VCaP (cell line): Measurements from ENCODE around the gene OR2K2.
"Not testable (repeated sequence)": the region's sequence is repeated elsewhere in the genome, so short reads cannot be mapped to it uniquely, and the experiment has no call there.

Experiments
- H3K27ac ChIP-seq: fragments of 450-650 bp; 2 replicates; pipeline ENCODE4 v1.5.1; 2017
- CTCF ChIP-seq: fragments of 450-650 bp; conservative IDR thresholded peaks from 2 replicates; pipeline ENCODE4 v1.5.1; 2017; ENCODE audit warnings: mild to moderate bottlenecking, moderate library complexity

The OR2K2 gene

DNA sequence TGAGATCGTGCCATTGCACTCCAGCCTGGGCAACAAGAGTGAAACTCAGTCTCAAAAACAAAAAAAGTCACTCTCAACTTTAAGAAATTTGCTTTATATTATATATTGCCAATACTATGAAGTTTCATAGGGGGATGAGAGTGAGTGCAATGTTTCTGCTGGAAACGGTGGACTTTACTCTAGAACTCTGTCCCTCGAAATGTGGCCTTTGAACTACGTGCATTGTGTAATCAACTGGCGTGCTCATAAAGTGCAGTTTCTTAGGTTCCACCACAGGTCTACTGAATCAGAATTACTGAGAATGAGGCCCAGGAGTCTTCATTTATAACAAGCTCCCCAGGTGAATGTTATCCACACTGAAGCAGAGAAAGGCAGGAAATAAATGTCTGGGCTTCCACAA lies 24.1 kb downstream of the OR2K2 start:
- no peak for TF ChIP-seq CTCF
- H3K27ac ChIP-seq: no peak overlapping the region

DNA sequence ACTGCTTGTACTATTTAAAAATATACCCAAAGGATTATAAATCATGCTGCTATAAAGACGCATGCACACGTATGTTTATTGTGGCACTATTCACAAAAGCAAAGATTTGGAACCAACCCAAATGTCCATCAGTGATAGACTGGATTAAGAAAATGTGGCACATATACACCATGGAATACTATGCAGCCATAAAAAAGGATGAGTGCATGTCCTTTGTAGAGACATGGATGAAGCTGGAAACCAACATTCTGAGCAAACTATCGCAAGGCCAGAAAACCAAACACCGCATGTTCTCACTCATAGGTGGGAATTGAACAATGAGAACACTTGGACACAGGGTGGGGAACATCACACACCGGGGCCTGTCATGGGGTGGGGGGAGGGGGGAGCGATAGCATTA lies 26.0 kb downstream of the OR2K2 start:
- not testable (repeated sequence) for H3K27ac ChIP-seq

GRCh38 chr9:111301195-111301594 lies 28.8 kb downstream of the OR2K2 start:
- no peak for TF ChIP-seq CTCF
- no peak overlapping the region for H3K27ac ChIP-seq

DNA sequence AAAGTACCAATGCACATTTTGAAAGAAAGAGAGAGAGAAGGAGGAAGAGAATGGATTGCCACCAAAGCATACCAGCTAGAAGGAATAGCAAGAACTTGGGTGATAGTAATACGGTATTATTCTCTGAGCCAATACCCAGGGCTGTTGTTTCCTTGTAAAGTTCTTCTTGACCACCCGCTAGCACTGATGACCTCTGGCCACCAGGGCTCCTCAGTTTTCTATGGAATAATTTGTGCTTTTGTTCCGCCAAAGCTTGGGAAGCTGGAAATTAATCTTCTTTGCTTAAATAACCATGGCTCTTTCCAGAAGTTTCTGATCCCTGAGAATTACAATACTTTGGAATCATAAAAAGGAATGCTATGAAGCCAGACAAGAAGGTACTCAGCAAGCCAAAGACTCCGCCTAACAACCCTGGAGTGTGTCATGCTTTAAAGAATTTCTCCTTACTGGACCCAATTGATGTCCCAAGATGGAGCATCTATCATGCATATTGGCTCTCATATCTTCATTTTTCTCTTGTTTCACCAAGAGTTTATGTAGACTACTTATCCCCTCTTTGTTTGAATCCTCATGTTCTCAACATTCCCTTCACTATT lies 29.8 kb downstream of the OR2K2 start:
- TF ChIP-seq CTCF: no peak; the same call in 1 of the 2 replicates
- H3K27ac ChIP-seq: no peak overlapping the region

- TF ChIP-seq CTCF: peak; percentile 55
- not testable (repeated sequence) for H3K27ac ChIP-seq
These were observed 30.4 kb downstream of the OR2K2 start for GRCh38 chr9:111299599-111299966.

GRCh38 chr9:111298731-111299598 lies 31.1 kb downstream of the OR2K2 start:
- no peak overlapping the region; the same call in 1 of the 2 replicates for H3K27ac ChIP-seq
- peak; percentile 93 for TF ChIP-seq CTCF

DNA sequence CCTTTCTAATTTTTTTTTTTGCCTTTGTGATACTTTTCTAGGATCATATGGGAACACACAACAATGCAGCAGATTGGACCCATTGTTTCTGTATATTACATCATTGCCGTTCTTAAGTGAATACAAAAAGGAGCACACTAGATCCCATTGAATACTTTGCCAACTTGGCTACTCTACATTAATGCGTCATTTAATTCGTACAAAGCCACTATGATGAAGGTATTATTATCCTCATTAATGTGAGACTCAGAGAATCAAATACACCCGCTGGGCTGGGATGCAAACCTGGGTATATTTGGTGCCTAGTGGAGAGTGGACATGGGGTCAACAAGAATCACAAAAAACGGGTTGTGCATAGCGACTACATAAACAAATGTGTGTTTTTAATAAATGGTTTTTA lies 31.9 kb downstream of the OR2K2 start:
- H3K27ac ChIP-seq: no peak overlapping the region
- TF ChIP-seq CTCF: no peak
